Measurements from ENCODE around the gene LRRC10B. TPM values are rescaled to one million over a fixed set of nuclear protein-coding genes. Genes with fewer than 3 reads are reported as not detected.

LRRC10B gene
- total and polyA plus RNA-seq, 2 donors from 2014 or later = 1.0 to 2.9 TPM

DNA sequence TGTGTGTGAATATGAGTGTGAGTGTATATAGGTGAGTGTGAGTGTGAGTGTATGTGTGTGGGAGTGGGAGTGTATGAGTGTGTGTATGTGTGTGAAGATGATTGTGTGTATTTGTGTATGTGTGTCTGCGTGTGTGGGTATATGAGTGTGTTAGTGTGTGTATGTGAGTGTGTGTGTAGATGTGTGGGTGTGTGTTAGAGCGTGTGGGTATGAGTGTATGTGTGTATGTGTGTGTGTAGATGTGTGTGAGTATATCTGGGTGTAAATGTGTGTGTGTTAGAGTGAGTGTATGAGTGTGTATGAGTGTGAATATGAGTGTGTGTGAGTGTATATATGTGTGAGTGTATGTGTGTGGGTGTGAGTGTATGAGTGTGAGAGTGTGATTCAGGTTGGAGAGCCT is 11.1 kb upstream of the LRRC10B start:
- no peak for DNase-seq
- Histone ChIP-seq H3K9ac (ENCODE audit: low read length in 3 of 3) (no peak overlapping the region), H3K36me3 (ENCODE audit: control insufficient read depth in 2 of 3, insufficient read depth in 3 of 3, low read length in 3 of 3) (no peaks in the 10 kb centered on the region), H3K4me3 (ENCODE audit: low read length in 3 of 3) (no peak overlapping the region), H3K27ac (ENCODE audit: low read depth in 2 of 2, low read length in 2 of 2) (no peak overlapping the region), H3K9me3 (ENCODE audit: control insufficient read depth in 2 of 3, insufficient read depth in 1 of 3, low read length in 3 of 3) (no peaks in the 10 kb centered on the region), H3K4me1 (ENCODE audit: control insufficient read depth in 2 of 3, insufficient read depth in 2 of 3, low read depth in 1 of 3, low read length in 3 of 3) (peaks cover 0 to 9% (median 9%) of the 10 kb centered on the region in 3 donors), H3K27me3 (ENCODE audit: control insufficient read depth, insufficient read depth, low read length) (no peaks in the 10 kb centered on the region)
- intact Hi-C loops (cut with DNase I) = no loop called here
- FAIRE-seq = no peak
- TF ChIP-seq, protein P1, sequence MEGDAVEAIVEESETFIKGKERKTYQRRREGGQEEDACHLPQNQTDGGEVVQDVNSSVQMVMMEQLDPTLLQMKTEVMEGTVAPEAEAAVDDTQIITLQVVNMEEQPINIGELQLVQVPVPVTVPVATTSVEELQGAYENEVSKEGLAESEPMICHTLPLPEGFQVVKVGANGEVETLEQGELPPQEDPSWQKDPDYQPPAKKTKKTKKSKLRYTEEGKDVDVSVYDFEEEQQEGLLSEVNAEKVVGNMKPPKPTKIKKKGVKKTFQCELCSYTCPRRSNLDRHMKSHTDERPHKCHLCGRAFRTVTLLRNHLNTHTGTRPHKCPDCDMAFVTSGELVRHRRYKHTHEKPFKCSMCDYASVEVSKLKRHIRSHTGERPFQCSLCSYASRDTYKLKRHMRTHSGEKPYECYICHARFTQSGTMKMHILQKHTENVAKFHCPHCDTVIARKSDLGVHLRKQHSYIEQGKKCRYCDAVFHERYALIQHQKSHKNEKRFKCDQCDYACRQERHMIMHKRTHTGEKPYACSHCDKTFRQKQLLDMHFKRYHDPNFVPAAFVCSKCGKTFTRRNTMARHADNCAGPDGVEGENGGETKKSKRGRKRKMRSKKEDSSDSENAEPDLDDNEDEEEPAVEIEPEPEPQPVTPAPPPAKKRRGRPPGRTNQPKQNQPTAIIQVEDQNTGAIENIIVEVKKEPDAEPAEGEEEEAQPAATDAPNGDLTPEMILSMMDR (IDR thresholded peaks at IDR 0.05; ENCODE audit: borderline replicate concordance, extremely low read depth, insufficient read depth) = no peak

DNA sequence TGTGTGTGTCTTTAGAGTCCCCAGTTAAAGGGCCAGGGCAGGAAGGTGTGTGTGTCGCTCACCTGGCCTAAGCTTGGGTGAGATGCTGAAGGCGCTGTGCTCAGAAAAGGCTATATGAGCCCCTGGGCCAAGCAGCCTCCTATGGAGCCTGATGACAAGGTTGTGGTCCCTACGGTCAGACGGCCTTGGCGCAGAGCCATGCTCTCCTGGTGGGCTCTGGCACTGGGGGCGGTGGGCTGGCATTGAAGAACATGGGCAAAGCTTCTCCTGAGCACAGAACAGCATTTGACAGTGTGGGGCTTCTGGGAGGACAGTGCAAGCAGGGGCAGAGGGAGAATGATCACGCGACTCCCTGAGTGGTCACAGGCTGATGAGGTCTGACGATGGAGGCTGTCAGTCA is 10.7 kb upstream of the LRRC10B start:
- Histone ChIP-seq H3K27ac (ENCODE audit: low read depth in 2 of 2, low read length in 2 of 2) (no peak overlapping the region), H3K36me3 (ENCODE audit: control insufficient read depth in 2 of 3, insufficient read depth in 3 of 3, low read length in 3 of 3) (no peaks in the 10 kb centered on the region), H3K27me3 (ENCODE audit: control insufficient read depth, insufficient read depth, low read length) (no peaks in the 10 kb centered on the region), H3K4me1 (ENCODE audit: control insufficient read depth in 2 of 3, insufficient read depth in 2 of 3, low read depth in 1 of 3, low read length in 3 of 3) (peaks cover 0 to 9% (median 9%) of the 10 kb centered on the region in 3 donors), H3K9me3 (ENCODE audit: control insufficient read depth in 2 of 3, insufficient read depth in 1 of 3, low read length in 3 of 3) (no peaks in the 10 kb centered on the region), H3K9ac (ENCODE audit: low read length in 3 of 3) (no peak overlapping the region), H3K4me3 (ENCODE audit: low read length in 3 of 3) (no peak overlapping the region)
- FAIRE-seq (no peak), DNase-seq (peak in 1 of 5 donors; percentile 30)
- TF ChIP-seq, protein P1 (IDR thresholded peaks at IDR 0.05; ENCODE audit: borderline replicate concordance, extremely low read depth, insufficient read depth) = no peak
- intact Hi-C loops (cut with DNase I) = no loop called here

DNA sequence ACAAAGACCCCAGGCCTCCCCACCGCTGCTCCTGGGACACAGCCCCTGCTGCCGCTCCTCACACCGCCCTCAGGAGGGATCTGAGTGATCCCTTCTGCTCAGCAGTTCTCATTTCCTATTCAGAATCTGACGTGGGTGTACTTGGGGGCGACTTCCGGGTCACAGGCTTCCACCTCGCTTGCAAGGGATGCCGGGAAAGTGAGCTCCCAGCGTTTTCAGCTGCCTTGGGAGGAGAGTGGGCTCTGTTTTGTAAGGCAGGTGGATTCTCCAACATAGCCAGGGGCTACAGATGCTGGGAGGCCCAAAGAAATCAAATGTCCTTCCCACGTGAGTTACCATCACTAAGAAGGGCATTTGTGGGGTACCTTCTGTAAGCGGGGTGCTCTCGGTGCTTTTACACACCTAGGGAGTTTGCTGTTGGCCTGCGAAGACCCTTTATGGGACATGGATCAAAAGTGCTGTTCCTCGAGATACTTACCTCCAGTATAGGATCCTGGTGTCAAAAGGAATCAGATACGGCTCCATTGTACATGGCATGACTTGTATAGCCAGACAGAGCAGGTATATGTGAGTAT is 9.7 kb upstream of the LRRC10B start:
- TF ChIP-seq, protein P1 (IDR thresholded peaks at IDR 0.05; ENCODE audit: borderline replicate concordance, extremely low read depth, insufficient read depth) = no peak
- DNase-seq = peak in 1 of 5 donors; percentile 5
- Histone ChIP-seq H3K4me3 (ENCODE audit: low read length in 3 of 3) (no peak overlapping the region), H3K4me1 (ENCODE audit: control insufficient read depth in 2 of 3, insufficient read depth in 2 of 3, low read depth in 1 of 3, low read length in 3 of 3) (peaks cover 0 to 9% (median 9%) of the 10 kb centered on the region in 3 donors), H3K27ac (ENCODE audit: low read depth in 2 of 2, low read length in 2 of 2) (no peak overlapping the region), H3K9ac (ENCODE audit: low read length in 3 of 3) (no peak overlapping the region), H3K27me3 (ENCODE audit: control insufficient read depth, insufficient read depth, low read length) (no peaks in the 10 kb centered on the region), H3K9me3 (ENCODE audit: control insufficient read depth in 2 of 3, insufficient read depth in 1 of 3, low read length in 3 of 3) (no peaks in the 10 kb centered on the region), H3K36me3 (ENCODE audit: control insufficient read depth in 2 of 3, insufficient read depth in 3 of 3, low read length in 3 of 3) (no peaks in the 10 kb centered on the region)
- FAIRE-seq = no peak
- intact Hi-C loops (cut with DNase I) = no loop called here

Data from kidney (tissue), 14 donors.